Smooth muscle cell (in vitro differentiated cells): ENCODE measurements around the gene POLR3K. TPM values are rescaled to one million over a fixed set of nuclear protein-coding genes. Genes with fewer than 3 reads are reported as not detected.

ENCODE experiments used
- DNase-seq: peaks from one replicate; lab custom pipeline; 2025; ENCODE audit not compliant: unreplicated experiment; lab: John Stamatoyannopoulos, UW
- H2AFZ ChIP-seq: fragments of 200-600 bp; sonication (generic); 2 replicates; pipeline ENCODE4 v1.6.0; 2016; ENCODE audit warnings: antibody characterized with exemption, low read depth, mild to moderate bottlenecking
- H3F3A ChIP-seq: fragments of 200-600 bp; sonication (generic); 2 replicates; pipeline ENCODE4 v1.6.0; 2017; ENCODE audit warnings: antibody characterized with exemption, low read depth
- H3K27ac ChIP-seq: fragments of 200-600 bp; sonication (generic); 2 replicates; pipeline ENCODE4 v1.5.1; 2016; ENCODE audit warnings: low read depth, mild to moderate bottlenecking
- H3K27me3 ChIP-seq: fragments of 200-600 bp; sonication (generic); 2 replicates; pipeline ENCODE4 v1.6.1; 2016; ENCODE audit warnings: low read depth, mild to moderate bottlenecking
- H3K36me3 ChIP-seq: fragments of 200-600 bp; sonication (generic); 2 replicates; pipeline ENCODE4 v1.5.1; 2016; ENCODE audit warnings: low read depth
- H3K4me1 ChIP-seq: fragments of 200-600 bp; sonication (generic); 2 replicates; pipeline ENCODE4 v1.5.1; 2016; ENCODE audit warnings: low read depth
- H3K4me2 ChIP-seq: fragments of 200-600 bp; sonication (generic); 2 replicates; pipeline ENCODE4 v1.6.0; 2016; ENCODE audit warnings: mild to moderate bottlenecking
- H3K4me3 ChIP-seq: fragments of 200-600 bp; sonication (generic); 2 replicates; pipeline ENCODE4 v1.5.1; 2016; ENCODE audit warnings: mild to moderate bottlenecking
- H3K79me2 ChIP-seq: fragments of 200-600 bp; sonication (generic); 2 replicates; pipeline ENCODE4 v1.6.0; 2016; ENCODE audit warnings: low read depth, mild to moderate bottlenecking
- H3K9ac ChIP-seq: fragments of 200-600 bp; sonication (generic); 2 replicates; pipeline ENCODE4 v1.6.0; 2016; ENCODE audit warnings: low read depth
- H3K9me3 ChIP-seq: fragments of 200-600 bp; sonication (generic); replicated peaks from 2 replicates; pipeline ENCODE4 v1.5.1; 2016; ENCODE audit warnings: low read depth
- H4K20me1 ChIP-seq: fragments of 200-600 bp; sonication (generic); 2 replicates; pipeline ENCODE4 v1.6.0; 2016; ENCODE audit warnings: low read depth
- WGBS: methylation state at CpG from one replicate; pipeline ENCODE4 v1.1.7; 2016; ENCODE audit warnings: low lambda C conversion rate; 5-methylcytosine and 5-hydroxymethylcytosine counted together
- polyA plus RNA-seq: library from polyadenylated mRNA; unstranded; fragments of >200 nt; fragmentation: Nextera tagmentation; extraction: Ambion mirVana; gene quantifications from 2 replicates; pipeline ENCODE4 v1.2.1, GENCODE V29; 2016
- total RNA-seq: library from RNA; depleted of rRNA; stranded (reverse); fragments of >200 nt; gene quantifications from 2 replicates; pipeline ENCODE4 v1.2.3, GENCODE V29; 2014
- TF ChIP-seq, protein P1 (sequence below): fragments of 200-600 bp; sonication (generic); IDR thresholded peaks from 2 replicates; pipeline ENCODE4 v1.5.1; 2017; ENCODE audit warnings: borderline replicate concordance, mild to moderate bottlenecking, antibody characterized with exemption; ENCODE audit not compliant: insufficient read depth, poor library complexity, severe bottlenecking

The POLR3K gene
- total and polyA plus RNA-seq, 2 experiments from 2014 or later = 2.9 to 10.5 TPM

DNA sequence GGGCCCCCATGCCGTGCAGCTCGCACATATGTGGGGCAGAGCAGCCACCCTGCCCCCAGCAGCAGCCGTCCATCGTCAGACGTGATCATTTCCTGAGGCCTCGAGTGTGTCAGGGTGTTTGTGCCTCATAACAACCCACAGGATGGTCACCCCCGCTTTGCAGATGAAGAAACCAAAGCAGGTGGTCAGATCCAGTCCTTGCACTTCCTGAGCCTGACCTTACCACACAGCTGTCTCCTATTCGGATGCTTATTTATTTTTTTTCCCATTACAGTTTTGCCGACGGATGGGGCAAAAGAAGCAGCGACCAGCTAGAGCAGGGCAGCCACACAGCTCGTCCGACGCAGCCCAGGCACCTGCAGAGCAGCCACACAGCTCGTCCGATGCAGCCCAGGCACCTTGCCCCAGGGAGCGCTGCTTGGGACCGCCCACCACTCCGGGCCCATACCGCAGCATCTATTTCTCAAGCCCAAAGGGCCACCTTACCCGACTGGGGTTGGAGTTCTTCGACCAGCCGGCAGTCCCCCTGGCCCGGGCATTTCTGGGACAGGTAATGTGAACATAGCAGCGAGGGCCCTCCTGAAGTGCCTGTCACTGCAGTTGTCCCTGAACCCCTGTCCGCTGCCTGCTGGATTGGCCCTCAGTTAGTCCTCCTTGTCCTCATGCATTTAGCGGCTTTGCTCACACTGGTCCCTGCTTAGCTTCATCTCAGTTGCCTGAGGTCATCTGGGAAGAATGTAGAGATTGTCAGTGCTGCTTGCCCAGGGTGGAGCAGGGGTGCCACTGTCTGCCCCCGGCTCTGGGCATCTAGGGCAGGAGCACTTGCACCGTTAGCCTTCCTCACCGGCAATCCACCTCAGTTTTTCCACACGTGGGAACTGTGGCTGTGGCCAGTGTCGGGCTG, 26.0 kb upstream of the POLR3K start:
- Histone ChIP-seq H3F3A (peaks cover 27% of the 10 kb centered on the region), H3K4me2 (peak overlapping the region; percentile 97), H3K27ac (no peak overlapping the region), H3K9ac (no peak overlapping the region), H3K79me2 (no peaks in the 10 kb centered on the region), H4K20me1 (peaks cover 9% of the 10 kb centered on the region), H2AFZ (no peak overlapping the region), H3K4me1 (peaks cover 30% of the 10 kb centered on the region), H3K4me3 (peak overlapping the region; percentile 66), H3K27me3 (no peaks in the 10 kb centered on the region), H3K36me3 (no peaks in the 10 kb centered on the region), H3K9me3 (no peaks in the 10 kb centered on the region)
- 84% methylated on average over 31 of the region's 32 CpGs for WGBS
- DNase-seq = no peak
- TF ChIP-seq, protein P1, sequence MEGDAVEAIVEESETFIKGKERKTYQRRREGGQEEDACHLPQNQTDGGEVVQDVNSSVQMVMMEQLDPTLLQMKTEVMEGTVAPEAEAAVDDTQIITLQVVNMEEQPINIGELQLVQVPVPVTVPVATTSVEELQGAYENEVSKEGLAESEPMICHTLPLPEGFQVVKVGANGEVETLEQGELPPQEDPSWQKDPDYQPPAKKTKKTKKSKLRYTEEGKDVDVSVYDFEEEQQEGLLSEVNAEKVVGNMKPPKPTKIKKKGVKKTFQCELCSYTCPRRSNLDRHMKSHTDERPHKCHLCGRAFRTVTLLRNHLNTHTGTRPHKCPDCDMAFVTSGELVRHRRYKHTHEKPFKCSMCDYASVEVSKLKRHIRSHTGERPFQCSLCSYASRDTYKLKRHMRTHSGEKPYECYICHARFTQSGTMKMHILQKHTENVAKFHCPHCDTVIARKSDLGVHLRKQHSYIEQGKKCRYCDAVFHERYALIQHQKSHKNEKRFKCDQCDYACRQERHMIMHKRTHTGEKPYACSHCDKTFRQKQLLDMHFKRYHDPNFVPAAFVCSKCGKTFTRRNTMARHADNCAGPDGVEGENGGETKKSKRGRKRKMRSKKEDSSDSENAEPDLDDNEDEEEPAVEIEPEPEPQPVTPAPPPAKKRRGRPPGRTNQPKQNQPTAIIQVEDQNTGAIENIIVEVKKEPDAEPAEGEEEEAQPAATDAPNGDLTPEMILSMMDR = no peak

DNA sequence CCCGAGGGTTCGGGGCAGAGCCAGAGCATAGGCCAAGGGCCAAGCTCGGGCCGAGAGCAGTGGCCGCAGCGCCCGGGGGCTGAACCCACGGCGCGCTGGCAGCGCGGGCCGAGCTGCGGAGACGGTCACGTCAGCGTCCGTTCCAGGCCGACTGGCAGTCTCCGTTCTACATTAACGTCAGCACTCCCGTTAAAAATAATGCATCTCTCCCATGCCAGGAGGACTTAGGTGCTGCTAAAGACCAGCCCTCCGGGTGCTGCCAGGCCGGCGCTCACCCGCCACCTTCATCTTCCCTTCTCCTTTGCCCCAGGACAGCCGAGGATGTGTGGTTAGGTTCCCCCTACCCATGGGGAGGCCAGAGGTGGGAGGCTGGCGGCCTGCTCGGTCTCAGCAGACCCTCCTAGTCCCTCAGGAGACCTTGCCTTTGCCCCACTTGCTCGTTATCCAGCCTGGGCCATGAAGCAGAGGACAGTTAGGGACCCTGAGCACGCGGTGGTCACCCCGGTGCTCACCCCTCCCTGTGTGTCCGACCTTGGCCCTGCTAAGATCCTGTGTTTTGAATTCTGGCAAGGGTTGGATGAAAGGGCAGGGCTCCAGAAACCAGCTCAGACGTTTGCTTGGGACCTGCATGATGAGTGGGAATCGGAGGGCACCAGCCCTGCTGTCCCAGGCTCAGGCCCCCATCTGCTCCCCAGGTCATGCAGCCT, 25.2 kb upstream of the POLR3K start:
- Histone ChIP-seq H3K4me2 (peak overlapping the region; percentile 97), H3F3A (peaks cover 28% of the 10 kb centered on the region), H3K27ac (peak overlapping the region; percentile 77), H2AFZ (no peak overlapping the region), H3K9ac (peak overlapping the region; percentile 76), H3K27me3 (no peaks in the 10 kb centered on the region), H3K79me2 (no peaks in the 10 kb centered on the region), H3K4me3 (peak overlapping the region; percentile 66), H3K4me1 (peaks cover 33% of the 10 kb centered on the region), H4K20me1 (peaks cover 1% of the 10 kb centered on the region), H3K36me3 (no peaks in the 10 kb centered on the region), H3K9me3 (no peaks in the 10 kb centered on the region)
- TF ChIP-seq, protein P1 = no peak
- 18% methylated on average over 35 of the region's 36 CpGs for WGBS
- no peak for DNase-seq

DNA sequence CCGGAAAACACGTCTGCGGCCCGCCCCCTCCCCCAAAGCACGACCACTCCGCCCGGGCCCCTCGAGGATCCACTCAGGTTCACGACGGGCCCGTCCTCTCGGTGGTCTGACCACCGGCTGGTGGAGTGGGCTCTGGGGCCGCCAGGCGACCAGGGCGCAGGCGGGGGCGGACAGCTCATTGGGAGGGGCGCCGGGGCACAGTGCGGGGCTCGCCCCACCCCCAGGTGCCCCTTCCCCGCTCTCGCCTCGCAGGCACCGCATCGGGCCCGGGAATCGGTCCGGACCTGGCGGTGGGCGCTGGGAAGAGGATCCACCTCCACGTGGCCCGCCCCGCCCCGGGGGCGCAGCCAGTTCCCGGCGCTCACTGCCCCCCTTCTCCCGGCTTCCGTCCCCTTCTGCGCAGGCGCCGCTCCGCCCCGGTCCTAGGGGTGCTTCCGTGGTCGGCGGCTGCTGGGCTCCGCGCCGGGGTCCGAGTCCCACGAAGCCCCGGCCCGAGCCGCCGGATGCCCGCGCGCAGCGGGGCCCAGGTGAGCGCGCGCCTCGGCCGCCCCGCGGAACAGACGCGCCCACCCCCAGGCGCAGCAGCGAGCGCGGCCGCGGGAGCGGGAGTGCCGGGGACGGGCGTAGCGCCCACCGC, 24.5 kb upstream of the POLR3K start, which contains the start of gene MPG:
MPG (plus strand) TSS at position 419 of the 637 bp plus-strand sequence; CDS start at position 504, 85 bp downstream.
- peak; percentile 66 for DNase-seq

More for the DNA sequence above, 24.5 kb upstream of the POLR3K start, which contains the start of gene MPG:
- Histone ChIP-seq H3K9ac (peak within 1 kb of the TSS; percentile 76), H3K4me3 (peak within 1 kb of the TSS; percentile 66), H3K9me3 (no peaks in the 10 kb centered on the region), H3F3A (peaks cover 31% of the 10 kb centered on the region), H3K27ac (peak within 1 kb of the TSS; percentile 77), H3K4me1 (peaks cover 35% of the 10 kb centered on the region), H3K36me3 (no peaks in the 10 kb centered on the region), H2AFZ (peak within 1 kb of the TSS; percentile 69), H3K79me2 (no peaks in the 10 kb centered on the region), H3K4me2 (peak within 1 kb of the TSS; percentile 97), H3K27me3 (no peaks in the 10 kb centered on the region), H4K20me1 (no peaks in the 10 kb centered on the region)
- TF ChIP-seq, protein P1 = no peak
- WGBS = under 1% methylated on average over 50 of the region's 83 CpGs
